GM18499 (cell line): ENCODE results near the gene LRP2.
"Not testable (repeated sequence)": the region's sequence is repeated elsewhere in the genome, so short reads cannot be mapped to it uniquely, and the experiment has no call there.

Experiments used
- ATAC-seq: cut with Tn5 transposase; IDR thresholded peaks from one replicate; pipeline ENCODE4 v1.9.1; 2021; ENCODE audit warnings: moderate number of reproducible peaks; ENCODE audit not compliant: insufficient read depth, unreplicated experiment

The LRP2 gene

GRCh38 chr2:169303579-169304305, 58.6 kb downstream of the LRP2 start:
- no peak for ATAC-seq

GRCh38 chr2:169302364-169302763, 60.0 kb downstream of the LRP2 start:
- no peak for ATAC-seq

GRCh38 chr2:169301596-169302335, 60.6 kb downstream of the LRP2 start:
- no peak for ATAC-seq

- no peak for ATAC-seq
Observed at GRCh38 chr2:169300636-169301530, 61.5 kb downstream of the LRP2 start.

- ATAC-seq: no peak
Observed at GRCh38 chr2:169298007-169298406, 64.3 kb downstream of the LRP2 start.

- ATAC-seq: no peak
Observed at GRCh38 chr2:169294001-169294675, 68.2 kb downstream of the LRP2 start.

- ATAC-seq: no peak
Observed at GRCh38 chr2:169291517-169291916, 70.8 kb downstream of the LRP2 start.

GRCh38 chr2:169290433-169290832, 71.9 kb downstream of the LRP2 start:
- ATAC-seq: no peak

GRCh38 chr2:169287666-169288065, 74.7 kb downstream of the LRP2 start:
- ATAC-seq: no peak

GRCh38 chr2:169286624-169287231, 75.6 kb downstream of the LRP2 start:
- no peak for ATAC-seq

- ATAC-seq: no peak
Observed at GRCh38 chr2:169285531-169286235, 76.7 kb downstream of the LRP2 start.

- no peak for ATAC-seq
Observed at GRCh38 chr2:169280502-169280901, 81.8 kb downstream of the LRP2 start.

- no peak for ATAC-seq
Observed at GRCh38 chr2:169275696-169276444, 86.5 kb downstream of the LRP2 start.

- no peak for ATAC-seq
Observed at GRCh38 chr2:169272010-169272409, 90.3 kb downstream of the LRP2 start.

- ATAC-seq: not testable (repeated sequence)
Observed at GRCh38 chr2:169270574-169270973, 91.8 kb downstream of the LRP2 start.

- ATAC-seq: no peak
Observed at GRCh38 chr2:169265591-169265990, 96.7 kb downstream of the LRP2 start.

GRCh38 chr2:169260846-169261642, 101.3 kb downstream of the LRP2 start:
- no peak for ATAC-seq

GRCh38 chr2:169260246-169260645, 102.1 kb downstream of the LRP2 start:
- no peak for ATAC-seq
